GM18505 (cell line): ENCODE data around the gene RPS2.
"Not testable (repeated sequence)": the region's sequence is repeated elsewhere in the genome, so short reads cannot be mapped to it uniquely, and the experiment has no call there.

ENCODE experiments used
- ATAC-seq: cut with Tn5 transposase; IDR thresholded peaks from one replicate; pipeline ENCODE4 v1.9.1; 2021; ENCODE audit not compliant: unreplicated experiment
- POLR2A ChIP-seq: IDR thresholded peaks from 4 replicates; pipeline ENCODE4 v1.6.1; 2011; ENCODE audit warnings: borderline replicate concordance; ENCODE audit not compliant: insufficient read depth, insufficient read length; ENCODE audit errors: extremely low read depth

Gene RPS2

GRCh38 chr16:1960665-1961630 lies 3.7 kb downstream of the RPS2 start:
- TF ChIP-seq POLR2A: peak; percentile 85
- ATAC-seq: no peak

- peak; percentile 79 for ATAC-seq
- peak; percentile 94 for TF ChIP-seq POLR2A
Observed at GRCh38 chr16:1959269-1960039, 5.2 kb downstream of the RPS2 start, which contains the start of gene NDUFB10. Gene NDUFB10 (plus strand): TSS chr16:1959538. CDS start chr16:1959625, 87 bp downstream.

DNA sequence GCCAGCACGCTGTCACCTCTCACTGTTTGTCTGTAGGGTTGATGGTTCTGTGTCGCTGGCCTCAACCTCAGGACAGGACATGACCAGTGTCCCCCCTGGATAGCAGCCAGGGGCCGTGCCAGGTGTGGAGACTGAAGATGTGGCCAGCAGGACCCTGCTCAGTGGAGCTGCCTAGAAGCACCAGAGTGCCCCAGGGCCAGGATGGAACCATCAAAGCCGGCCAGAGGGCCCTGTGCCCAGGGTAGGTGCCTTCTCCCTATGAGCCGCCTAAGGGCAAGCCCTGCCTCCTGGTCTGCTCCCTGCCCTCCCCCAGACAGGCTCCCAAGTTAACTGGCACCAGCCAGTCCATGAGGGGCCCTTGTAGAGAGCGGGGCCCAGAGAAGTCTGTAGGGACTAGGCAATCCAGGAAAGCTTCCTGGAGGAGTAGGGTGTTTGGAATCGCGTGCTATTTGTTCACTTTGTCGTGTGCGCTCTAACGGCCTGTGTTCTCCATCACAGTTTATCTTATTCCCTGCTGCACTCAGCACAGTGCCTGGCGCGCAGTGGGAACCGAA lies 5.8 kb downstream of the RPS2 start:
- peak; percentile 12 for ATAC-seq
- TF ChIP-seq POLR2A: no peak

DNA sequence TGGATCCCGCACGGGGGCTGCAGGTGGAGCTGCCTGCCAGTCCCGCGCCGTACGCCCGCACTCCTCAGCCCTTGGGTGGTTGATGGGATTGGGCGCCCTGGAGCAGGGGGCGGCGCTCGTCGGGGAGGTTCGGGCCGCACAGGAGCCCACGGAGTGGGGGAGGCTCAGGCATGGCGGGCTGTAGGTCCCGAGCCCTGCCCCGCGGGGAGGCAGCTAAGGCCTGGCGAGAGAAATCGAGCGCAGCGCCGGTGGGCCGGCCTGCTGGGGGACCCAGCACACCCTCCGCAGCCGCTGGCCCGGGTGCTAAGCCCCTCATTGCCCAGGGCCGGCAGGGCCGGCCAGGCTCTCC lies 6.5 kb downstream of the RPS2 start:
- ATAC-seq: not testable (repeated sequence)

DNA sequence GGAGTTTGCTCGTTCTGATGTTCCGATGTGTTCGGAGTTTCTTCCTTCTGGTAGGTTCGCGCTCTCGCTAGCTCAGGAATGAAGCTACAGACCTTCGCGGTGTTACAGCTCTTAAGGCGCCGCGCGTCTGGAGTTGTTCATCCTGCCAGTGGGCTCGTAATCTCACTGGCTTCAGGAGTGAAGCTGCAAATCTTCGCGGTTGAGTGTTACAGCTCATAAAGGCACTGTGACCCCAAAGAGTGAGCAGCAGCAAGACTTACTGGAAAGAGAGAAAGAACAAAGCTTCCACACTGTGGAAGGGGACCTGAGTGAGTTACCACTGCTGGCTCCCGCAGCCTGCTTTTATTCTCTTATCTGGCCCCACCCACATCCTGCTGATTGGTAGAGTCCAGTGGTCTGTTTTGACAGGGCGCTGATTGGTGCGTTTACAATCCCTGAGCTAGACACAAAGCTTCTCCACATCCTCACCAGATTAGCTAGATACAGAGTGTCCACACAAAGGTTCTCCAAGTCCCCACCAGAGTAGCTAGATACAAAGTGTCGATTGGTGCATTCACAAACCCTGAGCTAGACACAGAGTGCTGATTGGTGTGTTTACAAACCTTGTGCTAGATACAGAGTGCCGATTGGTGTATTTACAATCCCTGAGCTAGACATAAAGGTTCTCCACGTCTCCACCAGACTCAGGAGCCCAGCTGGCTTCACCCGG lies 7.0 kb downstream of the RPS2 start:
- not testable (repeated sequence) for ATAC-seq

- TF ChIP-seq POLR2A: no peak
- ATAC-seq: no peak
Observed at GRCh38 chr16:1953734-1954133, 10.9 kb downstream of the RPS2 start.

DNA sequence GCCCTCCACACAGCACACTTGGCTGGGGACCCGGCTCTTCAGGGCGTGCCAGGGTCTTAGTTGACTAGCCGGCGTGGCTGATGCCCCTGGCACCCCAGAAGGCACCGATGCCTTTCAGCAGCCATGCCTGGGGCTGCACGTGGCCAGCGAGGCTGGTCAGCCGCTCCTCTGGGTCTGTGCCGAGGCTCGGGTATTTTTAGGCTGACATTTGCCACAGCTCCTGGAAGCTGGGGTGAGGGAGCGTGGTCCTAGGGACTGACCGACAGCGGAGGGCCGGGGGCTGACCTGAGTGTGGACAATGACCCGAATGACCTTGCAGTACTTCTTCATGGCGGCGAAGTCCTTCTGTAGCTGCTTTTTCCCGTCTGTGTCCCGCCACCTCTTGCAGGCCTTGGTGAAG lies 14.1 kb downstream of the RPS2 start:
- no peak for ATAC-seq
- TF ChIP-seq POLR2A: no peak

DNA sequence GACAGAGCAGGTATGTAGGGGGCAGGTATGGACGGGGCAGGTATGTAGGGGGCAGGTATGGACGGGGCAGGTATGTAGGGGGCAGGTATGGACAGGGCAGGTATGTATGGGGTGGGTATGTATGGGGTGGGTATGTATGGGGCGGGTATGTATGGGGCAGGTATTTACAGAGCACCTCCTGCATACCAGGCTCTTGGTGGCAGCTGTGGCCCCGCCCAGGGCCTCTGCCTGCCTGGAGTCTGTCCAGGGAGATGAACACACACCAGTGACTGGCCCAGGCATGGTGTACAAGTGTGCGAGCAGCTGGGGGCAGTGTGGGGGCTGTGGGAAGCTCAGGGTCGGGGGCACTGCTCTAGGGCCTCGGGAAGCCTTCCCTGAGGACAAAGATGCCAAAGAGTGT lies 14.6 kb downstream of the RPS2 start:
- no peak for TF ChIP-seq POLR2A

DNA sequence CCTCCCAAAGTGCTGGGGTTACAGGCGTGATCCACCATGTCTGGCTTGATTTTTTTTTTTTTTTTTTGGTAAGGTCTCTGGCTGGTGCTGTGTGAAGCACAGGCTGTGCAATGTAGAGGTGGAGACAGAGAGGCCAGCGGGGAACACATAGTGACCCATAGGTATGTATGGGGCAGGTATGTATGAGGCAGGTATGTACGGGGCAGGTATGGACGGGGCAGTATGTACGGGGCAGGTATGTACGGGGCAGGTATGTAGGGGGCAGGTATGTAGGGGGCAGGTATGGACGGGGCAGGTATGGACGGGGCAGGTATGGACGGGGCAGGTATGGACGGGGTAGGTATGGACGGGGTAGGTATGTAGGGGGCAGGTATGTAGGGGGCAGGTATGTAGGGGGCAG lies 15.1 kb downstream of the RPS2 start:
- TF ChIP-seq POLR2A: no peak
- no peak for ATAC-seq

More for the DNA sequence above, 14.6 kb downstream of the RPS2 start:
- no peak for ATAC-seq

DNA sequence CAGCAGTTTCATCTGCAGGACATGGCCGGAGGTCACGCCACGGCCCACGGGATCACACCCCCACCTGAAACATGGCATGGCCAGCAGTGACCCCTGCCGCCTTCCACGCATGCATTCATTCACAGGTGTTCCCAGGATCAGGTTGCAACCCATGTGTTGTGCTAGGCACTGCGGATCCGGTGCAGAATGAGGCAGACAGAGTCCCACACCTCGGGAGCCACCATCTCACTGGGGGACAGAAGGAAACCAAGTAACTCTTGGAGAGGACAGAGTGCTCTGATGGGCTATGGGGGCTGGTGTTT lies 17.3 kb downstream of the RPS2 start:
- no peak for TF ChIP-seq POLR2A
- no peak for ATAC-seq

GRCh38 chr16:1946495-1947368 lies 17.9 kb downstream of the RPS2 start:
- TF ChIP-seq POLR2A: no peak
- no peak for ATAC-seq

- ATAC-seq: no peak
- TF ChIP-seq POLR2A: no peak
Observed at GRCh38 chr16:1945559-1946391, 18.9 kb downstream of the RPS2 start.

GRCh38 chr16:1944612-1945199 lies 19.9 kb downstream of the RPS2 start:
- ATAC-seq: no peak
- TF ChIP-seq POLR2A: no peak
